Psoas muscle (tissue), 8 donors: Measurements from ENCODE around the gene TDRD12. TPM values are rescaled to one million over a fixed set of nuclear protein-coding genes. Genes with fewer than 3 reads are reported as not detected.

Source experiments
- ATAC-seq, 4 donors: fragments of 200-7000 bp; cut with Tn5 transposase; one replicate each; pipeline ENCODE4 v1.9.1; 2020; ENCODE audit warnings: moderate library complexity in 3 of 4, mild to moderate bottlenecking in 2 of 4
- DNase-seq, 2 donors: peaks; one replicate each; pipeline ENCODE4 v3.0.0-alpha.2; 2020
- H3K27ac ChIP-seq: fragments of 200-600 bp; one replicate; pipeline ENCODE4 v1.8.0; 2022
- H3K27me3 ChIP-seq, 3 donors: fragments of 200-600 bp in 1 of 3; one replicate each; pipeline versions ENCODE4 v1.6.1 to v1.8.0; 2013 to 2022; ENCODE audit warnings: low read length in 2 of 3, mild to moderate bottlenecking in 2 of 3, moderate library complexity in 1 of 3; ENCODE audit not compliant: insufficient read depth in 3 of 3
- H3K36me3 ChIP-seq, 2 donors: fragments of 200-600 bp in 1 of 2; one replicate each; pipeline versions ENCODE4 v1.6.1 to v1.8.0; 2013 to 2022; ENCODE audit warnings: low read depth in 1 of 2, mild to moderate bottlenecking in 1 of 2, moderate library complexity in 1 of 2; ENCODE audit not compliant: insufficient read depth in 1 of 2
- H3K4me1 ChIP-seq: fragments of 200-600 bp; one replicate; pipeline ENCODE4 v1.8.0; 2022
- H3K4me3 ChIP-seq: fragments of 200-600 bp; one replicate; pipeline ENCODE4 v1.8.0; 2022; ENCODE audit warnings: mild to moderate bottlenecking
- H3K9me3 ChIP-seq: fragments of 200-600 bp; one replicate; pipeline ENCODE4 v1.8.0; 2022
- CTCF ChIP-seq: fragments of 200-600 bp; IDR thresholded peaks from one replicate; pipeline ENCODE4 v1.8.0; 2022; ENCODE audit warnings: antibody characterized with exemption
- WGBS, 3 donors: extraction: QIAGEN DNeasy Blood & Tissue Kit; methylation state at CpG; one replicate each; pipeline versions ENCODE4 v1.1.6 to v1.1.7; 2013; 5-methylcytosine and 5-hydroxymethylcytosine counted together
- intact Hi-C, 2 donors: fragments of 100-400 bp; cut with DNase I; formaldehyde crosslinking; loops; one replicate each; pipeline versions ENCODE4 v1.11.0 to v1.14.2; 2022
- polyA plus RNA-seq, 3 donors: library from polyadenylated mRNA; stranded (reverse); fragments of 200-250 nt; gene quantifications; one replicate each; pipeline ENCODE4 v1.2.3, GENCODE V29; 2013
- total RNA-seq, 4 donors: library from RNA; stranded (reverse); fragmentation: NEBNext Ultra II Directional in 2 of 4; extraction: Animal tissue kit (Norgen Biotek cat#: 25700) in 2 of 4; gene quantifications; one replicate each; pipeline versions ENCODE4 v1.2.1 to v1.2.4, GENCODE V29; 2021 to 2023
- donor health status: healthy with polysubstance abuse.
- donor health status: DM: no; HTN: no; CAD: no; lungs with moderate emphysema.
- donor health status: Bipolar disorder and iron deficiency.
- donor health status: healthy.
- donor health status: DM: yes; HTN: yes; CAD: no.
- donor health status: DM: no; HTN: no; CAD: no.
- donor health status: DM: no; HTN: no; CAD: no.
- donor health status: DM: yes; HTN: yes; CAD: no.

Gene TDRD12
- total and polyA plus RNA-seq, 7 donors = 0.14 to 0.28 (median 0.19) TPM; not detected in 3

- Histone ChIP-seq H3K4me1 (no peaks in the 10 kb centered on the region), H3K4me3 (no peak overlapping the region), H3K9me3 (no peaks in the 10 kb centered on the region), H3K36me3 (no peaks in the 10 kb centered on the region), H3K27me3 (no peaks in the 10 kb centered on the region), H3K27ac (no peak overlapping the region)
- WGBS, 3 donors = 90 to 91% (median 91%) methylated on average over 19 of the region's 19 CpGs
- no peak for TF ChIP-seq CTCF
- intact Hi-C loops = no loop called here
- no peak for DNase-seq
- no peak for ATAC-seq
These were observed 142.6 kb downstream of the TDRD12 start for GRCh38 chr19:32862173-32862572.

GRCh38 chr19:32862741-32863140 lies 143.2 kb downstream of the TDRD12 start:
- Histone ChIP-seq H3K27ac (no peak overlapping the region), H3K36me3 (no peaks in the 10 kb centered on the region), H3K27me3 (no peaks in the 10 kb centered on the region), H3K9me3 (no peaks in the 10 kb centered on the region), H3K4me1 (no peaks in the 10 kb centered on the region), H3K4me3 (no peak overlapping the region)
- ATAC-seq (no peak), DNase-seq (no peak)
- intact Hi-C loops = no loop called here
- 90 to 93% (median 90%) methylated on average over 14 of the region's 14 CpGs for WGBS, 3 donors
- TF ChIP-seq CTCF = no peak

GRCh38 chr19:32863301-32863700 lies 143.7 kb downstream of the TDRD12 start:
- TF ChIP-seq CTCF = no peak
- Histone ChIP-seq H3K27me3 (no peaks in the 10 kb centered on the region), H3K36me3 (no peaks in the 10 kb centered on the region), H3K27ac (no peak overlapping the region), H3K9me3 (no peaks in the 10 kb centered on the region), H3K4me1 (no peaks in the 10 kb centered on the region), H3K4me3 (no peak overlapping the region)
- no peak for ATAC-seq
- DNase-seq = no peak
- WGBS, 3 donors = 92 to 97% (median 95%) methylated on average over 8 of the region's 8 CpGs
- intact Hi-C loops = no loop called here

- H3K27me3 ChIP-seq = no peaks in the 10 kb centered on the region
- DNase-seq = peak in 1 of 2 donors; percentile 26
- intact Hi-C loops = no loop called here
- no peak for ATAC-seq
- H3K27ac ChIP-seq = no peak overlapping the region
- H3K4me1 ChIP-seq = no peaks in the 10 kb centered on the region
- H3K9me3 ChIP-seq = no peaks in the 10 kb centered on the region
- no peak for TF ChIP-seq CTCF
- H3K36me3 ChIP-seq = no peaks in the 10 kb centered on the region
- no peak overlapping the region for H3K4me3 ChIP-seq
- 86 to 91% (median 88%) methylated on average over 13 of the region's 13 CpGs for WGBS, 3 donors
These were observed 144.3 kb downstream of the TDRD12 start for GRCh38 chr19:32863841-32864240.

GRCh38 chr19:32864318-32865007 lies 144.9 kb downstream of the TDRD12 start:
- Histone ChIP-seq H3K4me1 (no peaks in the 10 kb centered on the region), H3K27me3 (no peaks in the 10 kb centered on the region), H3K4me3 (no peak overlapping the region), H3K9me3 (no peaks in the 10 kb centered on the region), H3K27ac (no peak overlapping the region), H3K36me3 (no peaks in the 10 kb centered on the region)
- peak in 1 of 2 donors; percentile 29 for DNase-seq
- WGBS, 3 donors = 80 to 83% (median 82%) methylated on average over 34 to 35 of the region's 35 CpGs
- intact Hi-C loops = no loop called here
- no peak for ATAC-seq
- no peak for TF ChIP-seq CTCF
